ENCODE results near the gene SNRNP40. TPM values are rescaled to one million over a fixed set of nuclear protein-coding genes. Genes with fewer than 3 reads are reported as not detected.

The SNRNP40 gene
- total and polyA plus RNA-seq, 4 donors: 12.3 to 74.3 (median 19.8) TPM

- TF ChIP-seq ZBTB33 (IDR thresholded peaks at IDR 0.05): no peak
- TF ChIP-seq JUND (IDR thresholded peaks at IDR 0.05): no peak
- TF ChIP-seq NR2F2 (IDR thresholded peaks at IDR 0.05): no peak
Measured at GRCh38 chr1:31234123-31234708, 62.4 kb downstream of the SNRNP40 start (continued).

- H3K4me1 ChIP-seq (ENCODE audit: control insufficient read depth in 4 of 4, insufficient read depth in 4 of 4, low read length in 3 of 4): no peaks in the 10 kb centered on the region
- H3K9me3 ChIP-seq (ENCODE audit: control insufficient read depth in 4 of 4, low read length in 3 of 4): no peaks in the 10 kb centered on the region
- no peak for DNase-seq (ENCODE audit: low spot score)
- TF ChIP-seq TAF1 (conservative IDR thresholded peaks at IDR 0.05): no peak
- no peak for TF ChIP-seq SP1 (IDR thresholded peaks at IDR 0.05)
- TF ChIP-seq FOXA1 (IDR thresholded peaks at IDR 0.05): no peak
- H3K27me3 ChIP-seq (ENCODE audit: control insufficient read depth in 4 of 4, insufficient read depth in 4 of 4, low read length in 3 of 4): no peaks in the 10 kb centered on the region
- WGBS: 94% methylated on average over 2 of the region's 2 CpGs
- H3K36me3 ChIP-seq (ENCODE audit: control insufficient read depth in 4 of 4, insufficient read depth in 3 of 4, low read depth in 1 of 4, low read length in 3 of 4): no peaks in the 10 kb centered on the region
- no peak overlapping the region for H3K9ac ChIP-seq (ENCODE audit: low read depth in 1 of 2, low read length in 2 of 2)
- H3K27ac ChIP-seq (ENCODE audit: low read depth in 1 of 2, low read length in 2 of 2): no peak overlapping the region
- no peak overlapping the region for H3K4me3 ChIP-seq (ENCODE audit: low read depth in 1 of 3, low read length in 3 of 3)
Measured at GRCh38 chr1:31232689-31233088, 63.9 kb downstream of the SNRNP40 start.

- WGBS: 95% methylated on average over 5 of the region's 5 CpGs
- Histone ChIP-seq H3K9me3 (ENCODE audit: control insufficient read depth in 4 of 4, low read length in 3 of 4) (no peaks in the 10 kb centered on the region), H3K4me3 (ENCODE audit: low read depth in 1 of 3, low read length in 3 of 3) (no peak overlapping the region), H3K36me3 (ENCODE audit: control insufficient read depth in 4 of 4, insufficient read depth in 3 of 4, low read depth in 1 of 4, low read length in 3 of 4) (no peaks in the 10 kb centered on the region), H3K27me3 (ENCODE audit: control insufficient read depth in 4 of 4, insufficient read depth in 4 of 4, low read length in 3 of 4) (no peaks in the 10 kb centered on the region), H3K9ac (ENCODE audit: low read depth in 1 of 2, low read length in 2 of 2) (no peak overlapping the region), H3K27ac (ENCODE audit: low read depth in 1 of 2, low read length in 2 of 2) (no peak overlapping the region), H3K4me1 (ENCODE audit: control insufficient read depth in 4 of 4, insufficient read depth in 4 of 4, low read length in 3 of 4) (no peaks in the 10 kb centered on the region)
- no peak for DNase-seq (ENCODE audit: low spot score)
- no peak for TF ChIP-seq CTCF (IDR thresholded peaks at IDR 0.05; ENCODE audit: low read depth, low read length, missing input control)
- no peak for TF ChIP-seq RXRA (IDR thresholded peaks at IDR 0.05)
- no peak for TF ChIP-seq EGR1 (IDR thresholded peaks at IDR 0.05; ENCODE audit: low read depth in 2 of 2)
- no peak for TF ChIP-seq JUND (IDR thresholded peaks at IDR 0.05)
- TF ChIP-seq FOXA1 (IDR thresholded peaks at IDR 0.05): no peak
- no peak for TF ChIP-seq ZBTB33 (IDR thresholded peaks at IDR 0.05)
- TF ChIP-seq ATF3 (IDR thresholded peaks at IDR 0.05): no peak
- no peak for TF ChIP-seq MAX (IDR thresholded peaks at IDR 0.05)
Measured at GRCh38 chr1:31231802-31232201, 64.8 kb downstream of the SNRNP40 start.
